Transverse colon (tissue), 4 donors: ENCODE data around the gene WDR5B. TPM values are rescaled to one million over a fixed set of nuclear protein-coding genes. Genes with fewer than 3 reads are reported as not detected.

Experiments used
- DNase-seq: peaks from one replicate; pipeline ENCODE4 v3.0.0-alpha.2; 2019
- H3K27ac ChIP-seq, 4 donors: fragments of 200-600 bp; sonication (generic); 2 replicates each; pipeline ENCODE4 v1.5.1; 2016 to 2018; ENCODE audit warnings: inconsistent platforms in 4 of 4
- H3K27me3 ChIP-seq: fragments of 200-600 bp; sonication (generic); 2 replicates; pipeline ENCODE4 v1.5.1; 2017; ENCODE audit warnings: inconsistent platforms
- H3K36me3 ChIP-seq, 4 donors: fragments of 200-600 bp; sonication (generic); 2 replicates each; pipeline ENCODE4 v1.5.1; 2017 to 2019; ENCODE audit warnings: inconsistent platforms in 4 of 4
- H3K4me1 ChIP-seq, 4 donors: fragments of 200-600 bp; sonication (generic); 2 replicates each; pipeline ENCODE4 v1.5.1; 2017 to 2020; ENCODE audit warnings: inconsistent platforms in 4 of 4
- H3K4me3 ChIP-seq, 4 donors: fragments of 200-600 bp; sonication (generic); 1 replicate in 1 of 4; 2 replicates in 3 of 4; pipeline versions ENCODE4 v1.5.1 to v1.6.1; 2017 to 2019; ENCODE audit warnings: inconsistent platforms in 4 of 4
- H3K9me3 ChIP-seq, 2 donors: fragments of 200-600 bp; sonication (generic); 2 replicates each; pipeline ENCODE4 v1.5.1; 2017 to 2019; ENCODE audit warnings: inconsistent platforms in 2 of 2
- CTCF ChIP-seq, 5 experiments: fragments of 200-600 bp in 3 of 5; fragments of 450-650 bp in 2 of 5; sonication (generic) in 3 of 5; IDR thresholded peaks; 1 replicate in 2 of 5; 2 replicates in 3 of 5; pipeline ENCODE4 v1.5.1; 2016 to 2017; ENCODE audit warnings: antibody characterized with exemption in 5 of 5, inconsistent platforms in 3 of 5, mild to moderate bottlenecking in 2 of 5, moderate library complexity in 1 of 5
- EP300 ChIP-seq: sonication (generic); formaldehyde crosslinking; IDR thresholded peaks from one replicate; pipeline ENCODE4 v1.6.1; 2017; ENCODE audit warnings: antibody characterized with exemption, low read depth
- POLR2A ChIP-seq: fragments of 450-650 bp; IDR thresholded peaks from one replicate; pipeline ENCODE4 v1.6.1; 2016; ENCODE audit warnings: antibody characterized with exemption, mild to moderate bottlenecking, moderate library complexity
- POLR2AphosphoS5 ChIP-seq, 3 donors: sonication (generic); formaldehyde crosslinking; IDR thresholded peaks; one replicate each; pipeline ENCODE4 v1.6.1; 2016; ENCODE audit warnings: antibody characterized with exemption in 3 of 3
- WGBS, 2 donors: methylation state at CpG; one replicate each; pipeline ENCODE4 v1.1.5; 2018; ENCODE audit warnings: low coverage in 1 of 2; 5-methylcytosine and 5-hydroxymethylcytosine counted together
- in situ Hi-C, 4 donors: fragments of 200-750 bp; cut with MboI; loops; one replicate each; pipeline versions ENCODE4 v1.15.0 to v1.15.1; 2017; ENCODE audit warnings: low sequenced_read_pairs in 3 of 4, low pct_ligation_motif_present in 1 of 4, low pct_unique_long_range_greater_than_20kb in 1 of 4
- intact Hi-C: fragments of 100-400 bp; cut with DNase I; formaldehyde crosslinking; loops from one replicate; pipeline ENCODE4 v1.15.1; 2023; ENCODE audit warnings: low total_unique reads
- total RNA-seq, 4 donors: library from RNA; depleted of rRNA; stranded (reverse); fragments of >200 nt; gene quantifications; one replicate each; pipeline ENCODE4 v1.1.0, GENCODE V29; 2016

WDR5B gene
- total RNA-seq: 1 to 10 TPM in 3 of 4 donors, not detected in 1; 2.2 to 2.6 (median 2.5) TPM

- peaks cover 7 to 36% (median 19%) of the 10 kb centered on the region in 4 donors for H3K4me1 ChIP-seq
- H3K27me3 ChIP-seq: no peaks in the 10 kb centered on the region
- peaks cover 0 to 7% (median 0%) of the 10 kb centered on the region in 4 donors for H3K36me3 ChIP-seq
- peak; percentile 99 for DNase-seq
- in situ Hi-C loops (loop anchor here in 1 of 4 donors (25.0 kb wide), 1 partner anchor 271 kb away; the partner anchor contains the start of gene PARP14), intact Hi-C loops (no loop called here)
- WGBS, 2 donors: 0% methylated on average over 1 to 48 of the region's 48 CpGs
- TF ChIP-seq POLR2AphosphoS5 (IDR thresholded peaks at IDR 0.05) (peak; percentile 85 to 93 (median 91)), CTCF (IDR thresholded peaks at IDR 0.05) (peak in 3 of 5 experiments; percentile 18 to 39 (median 23)), POLR2A (peak; percentile 88), EP300 (no peak)
- peak within 1 kb of the TSS; percentile 86 to 92 (median 90) for H3K27ac ChIP-seq
- no peaks in the 10 kb centered on the region for H3K9me3 ChIP-seq
- peak within 1 kb of the TSS; percentile 54 to 81 (median 67) for H3K4me3 ChIP-seq
These were observed at the start of gene WDR5B for GRCh38 chr3:122415762-122416654. Gene WDR5B, minus strand, starts transcription at chr3:122416062. Its CDS starts 534 bp downstream, at chr3:122415528.

- Histone ChIP-seq H3K36me3 (peaks cover 0 to 32% (median 5%) of the 10 kb centered on the region in 4 donors), H3K27ac (no peak overlapping the region), H3K27me3 (no peaks in the 10 kb centered on the region), H3K4me3 (no peak overlapping the region), H3K9me3 (no peaks in the 10 kb centered on the region), H3K4me1 (peaks cover 0 to 12% (median 0%) of the 10 kb centered on the region in 4 donors)
- DNase-seq: no peak
- in situ Hi-C loops: no loop called here
- 82 to 95% methylated on average over 1 of the region's 1 CpG for WGBS, 2 donors
- TF ChIP-seq POLR2A: no peak
- TF ChIP-seq POLR2AphosphoS5 (IDR thresholded peaks at IDR 0.05): no peak
- TF ChIP-seq EP300: no peak
- intact Hi-C loops: no loop called here
These were observed 48.8 kb upstream of the WDR5B start for GRCh38 chr3:122464659-122465058.

GRCh38 chr3:122462406-122462805, 46.5 kb upstream of the WDR5B start:
- Histone ChIP-seq H3K9me3 (no peaks in the 10 kb centered on the region), H3K36me3 (peaks cover 0 to 49% (median 7%) of the 10 kb centered on the region in 4 donors), H3K27ac (no peak overlapping the region), H3K4me1 (no peaks in the 10 kb centered on the region), H3K27me3 (no peaks in the 10 kb centered on the region), H3K4me3 (no peak overlapping the region)
- 85 to 98% methylated on average over 1 of the region's 1 CpG for WGBS, 2 donors
- TF ChIP-seq CTCF (IDR thresholded peaks at IDR 0.05) (no peak), POLR2AphosphoS5 (IDR thresholded peaks at IDR 0.05) (no peak), EP300 (no peak), POLR2A (no peak)
- DNase-seq: no peak
- intact Hi-C loops (no loop called here), in situ Hi-C loops (no loop called here)

- Histone ChIP-seq H3K27ac (no peak overlapping the region), H3K36me3 (peaks cover 0 to 53% (median 7%) of the 10 kb centered on the region in 4 donors), H3K27me3 (no peaks in the 10 kb centered on the region), H3K9me3 (no peaks in the 10 kb centered on the region), H3K4me1 (no peaks in the 10 kb centered on the region), H3K4me3 (no peak overlapping the region)
- intact Hi-C loops (no loop called here), in situ Hi-C loops (no loop called here)
- 78 to 86% methylated on average over 3 of the region's 3 CpGs for WGBS, 2 donors
- TF ChIP-seq CTCF (IDR thresholded peaks at IDR 0.05) (no peak), EP300 (no peak), POLR2AphosphoS5 (IDR thresholded peaks at IDR 0.05) (no peak), POLR2A (no peak)
- DNase-seq: no peak
These were observed 45.9 kb upstream of the WDR5B start for GRCh38 chr3:122461806-122462205.
